HG03565 (cell line): Measurements from ENCODE around the gene TPM4.
A peak's percentile ranks its signal among the peaks of the same experiment; 100 is the strongest.

ENCODE experiments used
- ATAC-seq: cut with Tn5 transposase; IDR thresholded peaks from one replicate; pipeline ENCODE4 v1.9.1; 2021; ENCODE audit warnings: mild to moderate bottlenecking, moderate library complexity; ENCODE audit not compliant: unreplicated experiment

The TPM4 gene

GRCh38 chr19:16124953-16125352 lies 48.7 kb downstream of the TPM4 start:
- no peak for ATAC-seq

DNA sequence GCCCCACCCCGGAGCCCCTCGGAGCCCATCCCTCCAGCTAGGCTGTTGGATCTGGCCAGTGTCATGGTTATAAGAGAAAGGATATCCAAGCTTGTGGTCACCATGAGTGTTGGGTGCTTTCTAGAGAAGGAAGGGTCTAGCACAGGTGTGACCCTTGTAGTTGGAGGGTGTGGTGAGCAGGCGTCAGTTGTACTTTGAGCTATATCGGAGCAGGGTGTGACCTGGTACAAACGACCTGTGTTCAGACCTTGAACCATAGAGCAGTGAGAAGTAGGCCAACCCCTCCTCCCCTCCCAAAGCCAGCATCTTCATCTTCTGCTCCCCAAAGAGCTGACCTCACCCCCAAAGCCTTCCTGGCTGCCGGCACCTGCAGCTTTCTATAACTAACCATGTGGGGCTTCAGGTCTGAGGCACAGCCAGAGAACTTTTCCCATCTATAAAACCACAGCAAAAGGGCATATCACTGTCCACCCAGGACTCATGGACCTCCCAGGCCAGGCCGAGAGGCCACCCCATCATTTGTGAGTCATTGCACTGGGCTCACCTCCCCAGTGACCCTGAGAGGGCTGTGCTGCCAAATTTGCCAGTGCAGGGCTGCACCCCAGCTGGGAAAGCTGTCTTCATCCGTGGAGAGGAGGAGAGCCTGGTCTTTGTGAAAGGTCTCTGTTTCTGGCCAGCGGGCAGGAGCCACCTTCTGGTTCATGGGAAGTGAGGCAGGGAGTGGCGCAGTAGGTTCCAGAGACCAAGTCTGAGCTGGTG lies 49.6 kb downstream of the TPM4 start:
- ATAC-seq: no peak

DNA sequence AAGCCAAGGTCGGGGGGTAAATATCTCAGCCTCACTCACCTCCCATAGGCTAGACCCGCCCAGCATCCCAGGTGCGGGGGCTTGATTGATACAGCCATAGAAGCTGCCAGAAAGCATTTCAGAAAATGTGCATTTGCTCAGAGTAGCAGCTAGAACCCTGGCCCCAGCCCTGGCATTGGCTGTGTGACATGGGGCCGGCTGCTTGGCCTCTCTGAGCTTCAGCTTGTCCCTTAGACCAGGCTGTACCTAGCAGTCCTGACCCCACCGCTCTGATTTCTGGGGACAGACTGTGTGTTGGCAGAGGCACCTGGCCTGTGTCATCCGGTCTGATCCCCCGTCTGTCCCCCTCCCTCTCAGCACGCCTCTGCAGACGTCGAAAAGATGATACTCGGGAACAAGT lies 50.8 kb downstream of the TPM4 start:
- ATAC-seq: no peak

- ATAC-seq: no peak
These were observed 51.6 kb downstream of the TPM4 start for GRCh38 chr19:16127776-16128371.

DNA sequence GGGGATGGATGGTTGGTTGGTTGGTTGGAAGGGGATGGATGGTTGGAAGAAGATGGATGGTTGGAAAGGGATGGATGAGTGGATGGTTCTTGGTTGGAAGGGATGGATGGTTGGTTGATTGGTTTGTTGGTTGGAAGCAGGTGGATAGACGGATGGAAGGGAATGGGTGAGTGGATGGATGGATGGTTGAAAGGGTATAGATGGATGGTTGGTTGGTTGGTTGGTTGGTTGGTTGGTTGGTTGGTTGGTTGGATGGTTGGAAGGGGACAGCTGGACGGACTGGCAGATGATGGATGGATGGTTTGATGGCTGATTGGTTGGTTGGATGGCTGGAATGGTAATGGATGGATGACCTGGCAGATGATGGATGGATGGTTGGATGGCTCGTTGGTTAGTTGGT lies 55.4 kb downstream of the TPM4 start:
- no peak for ATAC-seq

GRCh38 chr19:16133818-16134217 lies 57.5 kb downstream of the TPM4 start:
- ATAC-seq: no peak

DNA sequence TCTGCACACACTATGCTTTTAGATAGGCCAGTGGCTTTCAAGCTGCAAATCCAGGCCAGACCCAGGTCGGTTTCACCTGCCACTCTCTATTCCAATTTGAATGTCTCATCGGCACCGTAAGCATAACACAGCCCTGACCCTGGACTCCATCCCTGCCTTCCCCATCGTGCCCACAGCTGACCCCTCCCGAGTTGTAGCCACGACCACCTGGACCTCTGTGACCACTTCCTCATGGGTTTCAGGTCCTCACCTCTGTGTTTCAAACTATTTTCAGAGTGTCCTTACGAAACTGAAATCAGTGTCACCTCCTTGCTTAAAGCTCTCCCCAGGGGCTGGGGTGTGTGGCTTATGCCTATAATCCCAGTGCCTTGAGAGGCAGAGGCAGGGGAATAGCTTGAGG lies 58.2 kb downstream of the TPM4 start:
- ATAC-seq: no peak

DNA sequence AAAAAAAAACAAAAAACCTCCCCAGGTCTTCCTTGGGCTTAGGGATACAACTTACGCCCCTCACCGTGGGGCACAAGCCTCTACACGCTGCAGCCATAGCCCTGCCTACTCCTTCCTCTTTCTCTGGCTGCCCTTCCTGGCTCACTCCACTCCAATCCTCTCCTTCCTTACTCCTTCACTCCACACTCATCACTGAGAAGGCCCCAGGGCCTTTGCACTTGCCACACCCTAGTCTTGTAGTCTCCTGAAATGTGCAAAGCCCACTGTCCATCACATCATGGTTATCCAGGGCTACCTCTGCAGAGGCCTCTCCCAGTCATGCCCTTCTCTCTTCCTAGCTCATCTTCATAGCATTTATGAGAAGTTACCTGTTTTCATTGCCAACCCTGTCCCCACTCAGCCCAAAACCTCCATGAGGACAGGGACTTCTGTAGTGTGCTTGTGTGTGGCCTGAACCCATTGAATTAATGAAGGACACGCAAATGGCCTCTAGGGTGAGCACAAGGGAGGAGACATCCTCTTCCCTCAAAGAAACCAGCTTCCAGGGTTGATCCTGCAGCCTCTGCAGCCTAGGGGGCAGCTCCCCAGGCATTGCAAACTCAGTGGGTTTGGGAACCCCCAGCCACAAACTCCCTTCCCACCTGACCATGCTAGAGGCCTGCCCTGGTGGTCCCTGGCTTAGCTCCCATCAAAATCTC lies 59.3 kb downstream of the TPM4 start:
- ATAC-seq: no peak

DNA sequence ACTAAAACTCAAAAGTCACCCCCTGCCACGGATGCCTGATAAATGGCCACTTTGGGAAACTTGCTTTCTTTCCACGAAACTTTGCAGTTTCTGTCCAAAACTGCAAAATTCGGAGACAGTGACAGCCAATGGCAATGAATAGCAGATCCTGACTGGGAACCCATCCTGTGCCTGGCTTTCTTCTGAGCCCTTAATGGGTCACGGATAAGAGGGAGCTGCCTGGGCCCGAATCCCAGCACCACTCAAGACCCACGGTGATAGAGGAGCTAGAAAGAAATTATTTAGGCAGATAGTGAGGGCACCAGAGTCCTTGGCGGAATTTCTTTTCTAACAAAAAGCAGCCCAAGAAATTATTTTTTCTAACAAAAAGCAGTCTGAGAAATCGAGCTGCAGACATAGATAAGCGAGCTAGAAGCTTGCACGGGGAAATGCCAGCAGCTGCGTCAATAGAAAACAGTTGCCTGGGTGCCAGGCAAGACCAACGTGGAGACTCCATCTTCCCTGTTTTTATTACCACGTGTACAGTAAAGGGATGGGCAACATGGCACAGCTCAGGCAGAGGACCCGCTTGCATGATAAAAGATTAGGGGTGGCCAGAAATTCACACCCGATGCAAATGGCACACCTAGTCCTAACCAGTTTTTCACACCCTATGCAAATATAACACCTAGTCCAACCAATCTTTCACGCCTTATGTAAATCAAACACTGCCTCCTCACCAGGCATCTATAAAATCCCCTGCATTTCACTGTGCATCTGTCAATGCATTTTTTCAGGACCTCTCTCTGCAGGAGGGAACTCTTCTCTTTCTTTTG lies 60.1 kb downstream of the TPM4 start:
- ATAC-seq: no peak

DNA sequence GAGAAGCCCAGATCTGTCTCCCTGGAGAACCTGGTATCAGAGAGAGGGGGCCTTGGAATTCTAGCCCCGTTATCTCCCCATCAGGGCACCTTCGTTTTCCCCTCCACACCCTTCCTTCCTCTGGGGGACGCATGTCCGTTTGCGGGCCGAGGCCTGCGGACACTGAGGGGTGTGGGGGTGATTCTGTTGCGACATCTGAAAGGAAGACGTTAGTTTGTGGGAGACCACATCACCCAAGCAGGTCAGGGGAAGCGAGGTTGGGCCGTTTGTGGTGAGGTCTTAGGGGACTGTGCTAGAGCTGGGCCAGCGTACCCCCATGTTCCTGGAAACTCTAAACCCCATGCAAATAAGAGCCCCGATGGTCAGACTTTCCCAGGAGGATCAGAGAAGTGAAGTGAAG lies 63.5 kb downstream of the TPM4 start:
- no peak for ATAC-seq

GRCh38 chr19:16141043-16141442 lies 64.7 kb downstream of the TPM4 start:
- no peak for ATAC-seq

DNA sequence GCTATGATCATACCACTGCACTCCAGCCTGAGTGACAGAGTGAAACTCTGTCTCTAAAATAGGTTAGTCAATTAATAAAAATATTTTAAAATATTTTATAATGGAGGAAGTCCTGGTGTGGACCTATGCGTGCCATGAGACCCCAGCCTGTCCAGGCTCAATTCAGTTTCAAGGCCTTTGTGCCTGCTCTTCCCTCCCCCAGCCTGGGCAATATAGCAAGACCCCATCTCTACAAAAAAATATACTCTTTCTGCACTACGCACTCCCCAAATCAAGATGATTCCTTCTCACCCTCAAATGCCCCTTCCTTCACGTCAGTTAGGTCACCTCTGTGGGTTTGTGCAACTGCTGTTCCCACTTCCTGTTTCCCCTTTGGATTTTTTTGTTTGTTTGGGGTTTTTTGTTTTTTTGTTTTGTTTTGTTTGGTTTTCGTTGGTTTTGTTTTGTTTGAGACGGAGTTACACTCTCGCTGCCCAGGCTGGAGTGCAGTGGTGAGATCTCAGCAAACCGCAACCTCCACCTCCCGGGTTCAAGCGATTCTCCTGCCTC lies 65.8 kb downstream of the TPM4 start:
- no peak for ATAC-seq

GRCh38 chr19:16143399-16144215 lies 67.3 kb downstream of the TPM4 start, which contains the start of gene HSH2D:
Gene HSH2D (plus strand): TSS chr19:16143685. CDS start chr19:16148751, 5,066 bp downstream.
- peak; percentile 57 for ATAC-seq

DNA sequence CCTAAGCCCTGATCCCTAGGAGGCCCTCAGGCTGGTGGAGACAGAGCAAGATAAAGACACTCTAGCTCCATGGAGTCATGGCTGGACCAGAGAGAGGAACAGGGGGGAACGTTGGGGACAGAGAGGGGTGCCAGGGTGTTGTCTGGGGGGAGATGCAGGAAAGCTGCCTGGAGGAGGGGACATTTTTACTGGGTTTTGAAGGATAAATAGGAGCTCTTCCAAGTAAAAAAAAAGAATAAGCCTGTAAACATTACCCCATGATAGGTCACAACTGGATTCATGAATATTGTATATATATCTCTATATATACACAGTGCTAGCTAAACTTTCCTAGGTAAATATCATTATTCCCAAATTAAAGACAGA lies 67.9 kb downstream of the TPM4 start:
- ATAC-seq: no peak

GRCh38 chr19:16146112-16146511 lies 69.8 kb downstream of the TPM4 start:
- ATAC-seq: no peak

GRCh38 chr19:16148443-16149229 lies 72.3 kb downstream of the TPM4 start:
- ATAC-seq: no peak
